NCI-H82 treated with DMSO at 0.1 percent for 48 hours (cell line): ENCODE results near the gene DUSP7.

Source experiments
- DNase-seq: peaks from one replicate; lab custom pipeline; 2025; ENCODE audit not compliant: unreplicated experiment; lab: John Stamatoyannopoulos, UW

The DUSP7 gene

GRCh38 chr3:52086976-52087663, 30.7 kb upstream of the DUSP7 start:
- DNase-seq = peak; percentile 10

GRCh38 chr3:52086461-52086860, 30.1 kb upstream of the DUSP7 start:
- DNase-seq = no peak

GRCh38 chr3:52085681-52086282, 29.4 kb upstream of the DUSP7 start:
- DNase-seq = no peak

- no peak for DNase-seq
Observed at GRCh38 chr3:52084954-52085680, 28.7 kb upstream of the DUSP7 start.

GRCh38 chr3:52084216-52084945, 28.0 kb upstream of the DUSP7 start:
- DNase-seq = no peak

- no peak for DNase-seq
Observed at GRCh38 chr3:52083556-52084087, 27.3 kb upstream of the DUSP7 start.

- DNase-seq = no peak
Observed at GRCh38 chr3:52082951-52083350, 26.6 kb upstream of the DUSP7 start.

- DNase-seq = no peak
Observed at GRCh38 chr3:52080830-52081719, 24.7 kb upstream of the DUSP7 start.

- no peak for DNase-seq
Observed at GRCh38 chr3:52079958-52080357, 23.6 kb upstream of the DUSP7 start.

- DNase-seq = no peak
Observed at GRCh38 chr3:52078781-52079560, 22.6 kb upstream of the DUSP7 start.

- no peak for DNase-seq
Observed at GRCh38 chr3:52077925-52078324, 21.6 kb upstream of the DUSP7 start.

GRCh38 chr3:52076896-52077780, 20.8 kb upstream of the DUSP7 start:
- DNase-seq = no peak

GRCh38 chr3:52073490-52073889, 17.1 kb upstream of the DUSP7 start:
- DNase-seq = no peak

GRCh38 chr3:52072471-52072870, 16.1 kb upstream of the DUSP7 start:
- DNase-seq = no peak

- DNase-seq = no peak
Observed at GRCh38 chr3:52072020-52072419, 15.6 kb upstream of the DUSP7 start.

- DNase-seq = no peak
Observed at GRCh38 chr3:52070724-52071621, 14.6 kb upstream of the DUSP7 start.

- DNase-seq = no peak
Observed at GRCh38 chr3:52069855-52070254, 13.5 kb upstream of the DUSP7 start.

- no peak for DNase-seq
Observed at GRCh38 chr3:52069135-52069534, 12.8 kb upstream of the DUSP7 start.
